ENCODE results near the gene GCNA. TPM values are rescaled to one million over a fixed set of nuclear protein-coding genes. Genes with fewer than 3 reads are reported as not detected.

Gene GCNA
- total and polyA plus RNA-seq, 10 of the 15 experiments (the other 5 are each of a cell fraction or from before 2014, with no cell fraction given) = 0.37 to 1.6 (median 0.90) TPM

DNA sequence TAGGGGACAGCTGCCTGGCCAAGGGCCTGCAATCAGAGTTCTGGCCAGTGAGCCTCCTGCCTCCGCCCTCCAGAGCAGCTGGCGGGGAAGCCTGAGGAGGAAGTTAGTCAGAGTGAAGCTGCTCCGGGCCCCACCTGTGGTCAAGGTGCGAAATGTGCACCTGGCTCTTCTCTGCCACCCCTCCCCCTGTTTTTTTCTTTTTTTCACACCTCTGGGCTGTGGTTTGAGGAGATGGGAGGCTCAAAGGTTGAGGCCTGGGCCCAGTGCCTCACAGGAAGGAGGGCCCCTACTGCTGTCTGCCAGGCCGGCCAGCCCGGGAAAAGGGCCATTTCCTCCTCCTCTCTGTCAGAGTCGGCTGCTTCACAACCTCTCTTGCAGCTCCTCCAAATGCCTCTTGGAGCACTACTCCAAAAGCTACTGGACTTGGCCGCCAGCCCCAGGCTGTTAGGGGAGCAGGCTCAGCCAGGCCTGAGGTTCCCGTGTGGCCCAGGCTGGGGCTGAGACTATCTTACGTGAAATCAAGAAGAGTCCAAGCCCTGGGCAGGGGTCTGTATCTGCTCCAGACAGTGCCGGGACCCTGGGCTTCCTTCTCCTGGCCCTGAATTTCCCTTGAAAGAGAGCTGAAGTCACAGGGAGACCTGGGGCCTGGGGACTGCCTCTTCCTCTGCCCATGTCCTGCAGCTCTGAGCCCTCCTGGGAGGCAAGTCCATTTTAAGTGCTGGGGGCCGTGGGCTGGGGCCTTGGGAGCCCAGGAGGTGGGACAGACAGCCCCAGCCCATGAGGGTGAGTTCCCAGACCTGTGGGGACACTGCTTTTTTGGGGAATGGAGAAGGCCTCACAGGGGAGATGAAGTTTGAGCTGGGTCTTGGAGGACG is 44.6 kb downstream of the GCNA start (continued):
- TF ChIP-seq BHLHE40 (IDR thresholded peaks at IDR 0.05; ENCODE audit: borderline replicate concordance in 1 of 2, low read depth in 2 of 2, low read length in 1 of 2) = peak; percentile 82 to 88; a peak in 3 of 4 replicates
- TF ChIP-seq CHD2 (IDR thresholded peaks at IDR 0.05; ENCODE audit: borderline replicate concordance, low read depth, low read length) = peak; percentile 92
- TF ChIP-seq, protein P1, sequence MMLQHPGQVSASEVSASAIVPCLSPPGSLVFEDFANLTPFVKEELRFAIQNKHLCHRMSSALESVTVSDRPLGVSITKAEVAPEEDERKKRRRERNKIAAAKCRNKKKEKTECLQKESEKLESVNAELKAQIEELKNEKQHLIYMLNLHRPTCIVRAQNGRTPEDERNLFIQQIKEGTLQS (IDR thresholded peaks at IDR 0.05; ENCODE audit: borderline replicate concordance, extremely low read depth, low read depth, low read length) = no peak
- TF ChIP-seq IKZF1 (conservative IDR thresholded peaks at IDR 0.05) = peak; percentile 99
- TF ChIP-seq CBX5 (IDR thresholded peaks at IDR 0.05; ENCODE audit: low read depth) = no peak
- TF ChIP-seq, protein P2, sequence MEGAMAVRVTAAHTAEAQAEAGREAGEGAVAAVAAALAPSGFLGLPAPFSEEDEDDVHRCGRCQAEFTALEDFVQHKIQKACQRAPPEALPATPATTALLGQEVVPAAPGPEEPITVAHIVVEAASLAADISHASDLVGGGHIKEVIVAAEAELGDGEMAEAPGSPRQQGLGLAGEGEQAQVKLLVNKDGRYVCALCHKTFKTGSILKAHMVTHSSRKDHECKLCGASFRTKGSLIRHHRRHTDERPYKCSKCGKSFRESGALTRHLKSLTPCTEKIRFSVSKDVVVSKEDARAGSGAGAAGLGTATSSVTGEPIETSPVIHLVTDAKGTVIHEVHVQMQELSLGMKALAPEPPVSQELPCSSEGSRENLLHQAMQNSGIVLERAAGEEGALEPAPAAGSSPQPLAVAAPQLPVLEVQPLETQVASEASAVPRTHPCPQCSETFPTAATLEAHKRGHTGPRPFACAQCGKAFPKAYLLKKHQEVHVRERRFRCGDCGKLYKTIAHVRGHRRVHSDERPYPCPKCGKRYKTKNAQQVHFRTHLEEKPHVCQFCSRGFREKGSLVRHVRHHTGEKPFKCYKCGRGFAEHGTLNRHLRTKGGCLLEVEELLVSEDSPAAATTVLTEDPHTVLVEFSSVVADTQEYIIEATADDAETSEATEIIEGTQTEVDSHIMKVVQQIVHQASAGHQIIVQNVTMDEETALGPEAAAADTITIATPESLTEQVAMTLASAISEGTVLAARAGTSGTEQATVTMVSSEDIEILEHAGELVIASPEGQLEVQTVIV (IDR thresholded peaks at IDR 0.05; ENCODE audit: borderline replicate concordance, partially characterized antibody) = no peak
- TF ChIP-seq, protein P3, sequence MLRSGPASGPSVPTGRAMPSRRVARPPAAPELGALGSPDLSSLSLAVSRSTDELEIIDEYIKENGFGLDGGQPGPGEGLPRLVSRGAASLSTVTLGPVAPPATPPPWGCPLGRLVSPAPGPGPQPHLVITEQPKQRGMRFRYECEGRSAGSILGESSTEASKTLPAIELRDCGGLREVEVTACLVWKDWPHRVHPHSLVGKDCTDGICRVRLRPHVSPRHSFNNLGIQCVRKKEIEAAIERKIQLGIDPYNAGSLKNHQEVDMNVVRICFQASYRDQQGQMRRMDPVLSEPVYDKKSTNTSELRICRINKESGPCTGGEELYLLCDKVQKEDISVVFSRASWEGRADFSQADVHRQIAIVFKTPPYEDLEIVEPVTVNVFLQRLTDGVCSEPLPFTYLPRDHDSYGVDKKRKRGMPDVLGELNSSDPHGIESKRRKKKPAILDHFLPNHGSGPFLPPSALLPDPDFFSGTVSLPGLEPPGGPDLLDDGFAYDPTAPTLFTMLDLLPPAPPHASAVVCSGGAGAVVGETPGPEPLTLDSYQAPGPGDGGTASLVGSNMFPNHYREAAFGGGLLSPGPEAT (IDR thresholded peaks at IDR 0.05; ENCODE audit: low read depth) = peak; percentile 94
- TF ChIP-seq NFIC (IDR thresholded peaks at IDR 0.05; ENCODE audit: low read depth, low read length) = no peak
- TF ChIP-seq HDAC6 (IDR thresholded peaks at IDR 0.05; ENCODE audit: unreplicated experiment) = no peak
- TF ChIP-seq RCOR1 (conservative IDR thresholded peaks at IDR 0.05; ENCODE audit: low read depth, low read length) = peak; percentile 87; the same call in 1 of the 2 replicates
- TF ChIP-seq SREBF2 (IDR thresholded peaks at IDR 0.05; ENCODE audit: low read length) = no peak
- no peak for TF ChIP-seq EGR1 (IDR thresholded peaks at IDR 0.05; ENCODE audit: borderline replicate concordance in 1 of 2, low read depth in 2 of 2, low read length in 2 of 2)
- TF ChIP-seq CREM (IDR thresholded peaks at IDR 0.05; ENCODE audit: low read depth) = peak; percentile 85
- TF ChIP-seq ZNF217 (IDR thresholded peaks at IDR 0.05) = peak; percentile 43
- TF ChIP-seq ZNF24 (IDR thresholded peaks at IDR 0.05) = peak; percentile 13; the same call in 1 of the 2 replicates
- TF ChIP-seq BCL11A (IDR thresholded peaks at IDR 0.05; ENCODE audit: low read depth, low read length) = peak; percentile 90
- TF ChIP-seq SP1 (IDR thresholded peaks at IDR 0.05; ENCODE audit: low read depth, low read length) = peak; percentile 69
- TF ChIP-seq GABPA (IDR thresholded peaks at IDR 0.05; ENCODE audit: low read depth) = no peak
- no peak for TF ChIP-seq FOXK2 (IDR thresholded peaks at IDR 0.05)
- TF ChIP-seq PML (IDR thresholded peaks at IDR 0.05; ENCODE audit: low read length) = no peak
- TF ChIP-seq, protein P4, sequence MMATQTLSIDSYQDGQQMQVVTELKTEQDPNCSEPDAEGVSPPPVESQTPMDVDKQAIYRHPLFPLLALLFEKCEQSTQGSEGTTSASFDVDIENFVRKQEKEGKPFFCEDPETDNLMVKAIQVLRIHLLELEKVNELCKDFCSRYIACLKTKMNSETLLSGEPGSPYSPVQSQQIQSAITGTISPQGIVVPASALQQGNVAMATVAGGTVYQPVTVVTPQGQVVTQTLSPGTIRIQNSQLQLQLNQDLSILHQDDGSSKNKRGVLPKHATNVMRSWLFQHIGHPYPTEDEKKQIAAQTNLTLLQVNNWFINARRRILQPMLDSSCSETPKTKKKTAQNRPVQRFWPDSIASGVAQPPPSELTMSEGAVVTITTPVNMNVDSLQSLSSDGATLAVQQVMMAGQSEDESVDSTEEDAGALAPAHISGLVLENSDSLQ (IDR thresholded peaks at IDR 0.05) = no peak
- TF ChIP-seq, protein P5, sequence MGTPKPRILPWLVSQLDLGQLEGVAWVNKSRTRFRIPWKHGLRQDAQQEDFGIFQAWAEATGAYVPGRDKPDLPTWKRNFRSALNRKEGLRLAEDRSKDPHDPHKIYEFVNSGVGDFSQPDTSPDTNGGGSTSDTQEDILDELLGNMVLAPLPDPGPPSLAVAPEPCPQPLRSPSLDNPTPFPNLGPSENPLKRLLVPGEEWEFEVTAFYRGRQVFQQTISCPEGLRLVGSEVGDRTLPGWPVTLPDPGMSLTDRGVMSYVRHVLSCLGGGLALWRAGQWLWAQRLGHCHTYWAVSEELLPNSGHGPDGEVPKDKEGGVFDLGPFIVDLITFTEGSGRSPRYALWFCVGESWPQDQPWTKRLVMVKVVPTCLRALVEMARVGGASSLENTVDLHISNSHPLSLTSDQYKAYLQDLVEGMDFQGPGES (IDR thresholded peaks at IDR 0.05) = no peak
- TF ChIP-seq CHD4 (IDR thresholded peaks at IDR 0.05) = no peak
